ENCODE measurements around the gene FBXO5. TPM values are rescaled to one million over a fixed set of nuclear protein-coding genes. Genes with fewer than 3 reads are reported as not detected.

Gene FBXO5
- total RNA-seq (10 to 100 TPM in 1 of 2 donors, 1 to 10 TPM in 1; 1.8 to 32.1 TPM), polyA plus RNA-seq (1 to 10 TPM; 1.5 to 1.9 TPM)

GRCh38 chr6:152982904-152983636 lies at the start of gene FBXO5:
FBXO5 (minus strand) TSS chr6:152983041; CDS start chr6:152982959, 82 bp downstream.
- peak within 1 kb of the TSS; percentile 53 to 99 (median 89) for H3K4me3 ChIP-seq (ENCODE audit: low read depth in 1 of 3, low read length in 3 of 3)
- TF ChIP-seq ZBTB33 (IDR thresholded peaks at IDR 0.05) = peak; percentile 79
- peak; percentile 62 for TF ChIP-seq MAX (IDR thresholded peaks at IDR 0.05)
- peak; percentile 28 to 32 for TF ChIP-seq HNF4A (conservative IDR thresholded peaks at IDR 0.05)
- TF ChIP-seq GABPA (IDR thresholded peaks at IDR 0.05 in 1 of 2, conservative IDR thresholded peaks at IDR 0.05 in 1 of 2) = peak; percentile 15 to 85
- TF ChIP-seq ATF3 (IDR thresholded peaks at IDR 0.05) = no peak
- peak; percentile 95 for TF ChIP-seq SP1 (IDR thresholded peaks at IDR 0.05)
- TF ChIP-seq JUND (IDR thresholded peaks at IDR 0.05) = no peak
- TF ChIP-seq NR2F2 (IDR thresholded peaks at IDR 0.05) = peak; percentile 31
- TF ChIP-seq TAF1 (conservative IDR thresholded peaks at IDR 0.05) = no peak
- peak; percentile 64 for TF ChIP-seq YY1 (IDR thresholded peaks at IDR 0.05)
- no peak for TF ChIP-seq CTCF (IDR thresholded peaks at IDR 0.05; ENCODE audit: low read depth, low read length, missing input control)
- peak; percentile 41 for TF ChIP-seq REST (IDR thresholded peaks at IDR 0.05)
- peak; percentile 27 to 35 for TF ChIP-seq RXRA (IDR thresholded peaks at IDR 0.05)
- TF ChIP-seq FOXA1 (IDR thresholded peaks at IDR 0.05) = no peak
- no peak for TF ChIP-seq FOXA2 (IDR thresholded peaks at IDR 0.05)
- peak in 1 of 2 donors; percentile 9 for TF ChIP-seq EGR1 (IDR thresholded peaks at IDR 0.05; ENCODE audit: low read depth in 2 of 2)
- TF ChIP-seq HNF4G (IDR thresholded peaks at IDR 0.05) = no peak
- TF ChIP-seq RAD21 (IDR thresholded peaks at IDR 0.05) = no peak
- H3K9ac ChIP-seq (ENCODE audit: low read depth in 1 of 2, low read length in 2 of 2) = peak within 1 kb of the TSS; percentile 89 to 97
- no peaks in the 10 kb centered on the region for H3K9me3 ChIP-seq (ENCODE audit: control insufficient read depth in 4 of 4, low read length in 3 of 4)
- DNase-seq (ENCODE audit: low spot score) = peak; percentile 96
- no peaks in the 10 kb centered on the region for H3K27me3 ChIP-seq (ENCODE audit: control insufficient read depth in 4 of 4, insufficient read depth in 4 of 4, low read length in 3 of 4)
- H3K36me3 ChIP-seq (ENCODE audit: control insufficient read depth in 4 of 4, insufficient read depth in 3 of 4, low read depth in 1 of 4, low read length in 3 of 4) = no peaks in the 10 kb centered on the region
- peaks cover 8 to 18% (median 13%) of the 10 kb centered on the region in 4 donors for H3K4me1 ChIP-seq (ENCODE audit: control insufficient read depth in 4 of 4, insufficient read depth in 4 of 4, low read length in 3 of 4)
- H3K27ac ChIP-seq (ENCODE audit: low read depth in 1 of 2, low read length in 2 of 2) = peak within 1 kb of the TSS; percentile 86 to 98
- WGBS = under 1% methylated on average over 66 of the region's 66 CpGs
